DOHH2 (cell line): ENCODE data around the gene ZNF354C.

Source experiments
- H3F3A ChIP-seq: fragments of 200-600 bp; sonication (generic), shearing (Covaris generic); 2 replicates; pipeline ENCODE4 v1.6.0; 2016; ENCODE audit warnings: antibody characterized with exemption, mild to moderate bottlenecking; ENCODE audit not compliant: control insufficient read depth, insufficient read depth
- H3K27ac ChIP-seq: fragments of 200-600 bp; sonication (generic); 2 replicates; pipeline ENCODE4 v1.5.1; 2014; ENCODE audit warnings: low read depth, mild to moderate bottlenecking, low read length, moderate library complexity
- H3K27me3 ChIP-seq: fragments of 200-600 bp; sonication (generic); 2 replicates; pipeline ENCODE4 v1.6.1; 2014; ENCODE audit warnings: mild to moderate bottlenecking, low read length, mixed read lengths; ENCODE audit not compliant: control insufficient read depth
- H3K36me3 ChIP-seq: fragments of 200-600 bp; sonication (generic); 2 replicates; pipeline ENCODE4 v1.6.1; 2014; ENCODE audit warnings: mild to moderate bottlenecking, low read length, moderate library complexity, mixed read lengths; ENCODE audit not compliant: control insufficient read depth
- H3K4me1 ChIP-seq: fragments of 200-600 bp; sonication (generic); 2 replicates; pipeline ENCODE4 v1.6.1; 2014; ENCODE audit warnings: mild to moderate bottlenecking, low read length, mixed read lengths; ENCODE audit not compliant: control insufficient read depth
- H3K4me2 ChIP-seq: fragments of 200-600 bp; sonication (generic); 2 replicates; pipeline ENCODE4 v1.6.0; 2014; ENCODE audit warnings: mild to moderate bottlenecking, low read length, moderate library complexity
- H3K4me3 ChIP-seq: fragments of 200-600 bp; sonication (generic); 2 replicates; pipeline ENCODE4 v1.5.1; 2014; ENCODE audit warnings: mild to moderate bottlenecking, low read length, mixed read lengths
- H3K79me2 ChIP-seq: fragments of 200-600 bp; sonication (generic); 2 replicates; pipeline ENCODE4 v1.6.1; 2014; ENCODE audit warnings: mild to moderate bottlenecking, low read length, mixed read lengths; ENCODE audit not compliant: control insufficient read depth
- H3K9me2 ChIP-seq: fragments of 200-600 bp; sonication (generic); replicated peaks from 2 replicates; pipeline ENCODE4 v1.6.1; 2014; ENCODE audit warnings: mild to moderate bottlenecking, low read length, mixed read lengths; ENCODE audit not compliant: control insufficient read depth
- H3K9me3 ChIP-seq: fragments of 200-600 bp; sonication (generic); 2 replicates; pipeline ENCODE4 v1.6.1; 2014; ENCODE audit warnings: antibody characterized with exemption, low read length, mixed read lengths; ENCODE audit not compliant: control insufficient read depth, insufficient read depth
- H4K20me1 ChIP-seq: fragments of 200-600 bp; sonication (generic); 2 replicates; pipeline ENCODE4 v1.6.0; 2014; ENCODE audit warnings: low read depth, mild to moderate bottlenecking, antibody characterized with exemption, low read length, moderate library complexity; ENCODE audit not compliant: control insufficient read depth, insufficient read depth
- CTCF ChIP-seq: fragments of 200-600 bp; sonication (generic); IDR thresholded peaks from one replicate; pipeline ENCODE4 v1.5.1; 2014; ENCODE audit warnings: antibody characterized with exemption, mild to moderate bottlenecking, low read depth, low read length; ENCODE audit not compliant: poor library complexity, severe bottlenecking
- EZH2phosphoT487 ChIP-seq: fragments of 200-600 bp; sonication (generic); IDR thresholded peaks from 2 replicates; pipeline ENCODE4 v1.6.1; 2017; ENCODE audit warnings: borderline replicate concordance, mild to moderate bottlenecking, antibody characterized with exemption, low read length, moderate library complexity, mixed read lengths

The ZNF354C gene

GRCh38 chr5:179054876-179055275 is 5.3 kb upstream of the ZNF354C start:
- H3F3A ChIP-seq, result no peaks in the 10 kb centered on the region
- H3K9me3 ChIP-seq, result peaks cover 6% of the 10 kb centered on the region; the same call in 1 of the 2 replicates
- H3K27ac ChIP-seq, result no peak overlapping the region
- H3K4me2 ChIP-seq, result no peak overlapping the region
- H3K79me2 ChIP-seq, result no peaks in the 10 kb centered on the region
- peaks cover 2% of the 10 kb centered on the region; the same call in 1 of the 2 replicates for H3K4me1 ChIP-seq
- no peaks in the 10 kb centered on the region for H3K27me3 ChIP-seq
- H3K9me2 ChIP-seq, result no peaks in the 10 kb centered on the region
- no peaks in the 10 kb centered on the region for H4K20me1 ChIP-seq
- H3K36me3 ChIP-seq, result no peaks in the 10 kb centered on the region
- TF ChIP-seq CTCF (no peak), EZH2phosphoT487 (no peak)
- no peak overlapping the region for H3K4me3 ChIP-seq

- no peak overlapping the region for H3K27ac ChIP-seq
- no peaks in the 10 kb centered on the region for H4K20me1 ChIP-seq
- no peaks in the 10 kb centered on the region for H3K27me3 ChIP-seq
- H3F3A ChIP-seq, result no peaks in the 10 kb centered on the region
- peaks cover 4% of the 10 kb centered on the region; the same call in 1 of the 2 replicates for H3K4me1 ChIP-seq
- no peak overlapping the region for H3K4me3 ChIP-seq
- no peak for TF ChIP-seq EZH2phosphoT487
- no peak for TF ChIP-seq CTCF
- H3K4me2 ChIP-seq, result no peak overlapping the region
- H3K9me2 ChIP-seq, result no peaks in the 10 kb centered on the region
- no peaks in the 10 kb centered on the region for H3K36me3 ChIP-seq
- peaks cover 9% of the 10 kb centered on the region; the same call in 1 of the 2 replicates for H3K9me3 ChIP-seq
- no peaks in the 10 kb centered on the region for H3K79me2 ChIP-seq
Observed at GRCh38 chr5:179055436-179055835, 4.7 kb upstream of the ZNF354C start.

- Histone ChIP-seq H3K27me3 (no peaks in the 10 kb centered on the region), H3K9me3 (peaks cover 9% of the 10 kb centered on the region; the same call in 1 of the 2 replicates), H3K4me1 (peaks cover 4% of the 10 kb centered on the region; the same call in 1 of the 2 replicates), H3K79me2 (no peaks in the 10 kb centered on the region), H3K4me3 (no peak overlapping the region), H3K36me3 (no peaks in the 10 kb centered on the region), H3F3A (no peaks in the 10 kb centered on the region), H3K4me2 (no peak overlapping the region), H3K27ac (no peak overlapping the region), H3K9me2 (no peaks in the 10 kb centered on the region), H4K20me1 (no peaks in the 10 kb centered on the region)
- no peak for TF ChIP-seq EZH2phosphoT487
- TF ChIP-seq CTCF, result no peak
Observed at GRCh38 chr5:179055841-179056240, 4.3 kb upstream of the ZNF354C start.
